Measurements from ENCODE around the gene SLC49A3.
"Not testable (repeated sequence)": the region's sequence is repeated elsewhere in the genome, so short reads cannot be mapped to it uniquely, and the experiment has no call there.

Gene SLC49A3

DNA sequence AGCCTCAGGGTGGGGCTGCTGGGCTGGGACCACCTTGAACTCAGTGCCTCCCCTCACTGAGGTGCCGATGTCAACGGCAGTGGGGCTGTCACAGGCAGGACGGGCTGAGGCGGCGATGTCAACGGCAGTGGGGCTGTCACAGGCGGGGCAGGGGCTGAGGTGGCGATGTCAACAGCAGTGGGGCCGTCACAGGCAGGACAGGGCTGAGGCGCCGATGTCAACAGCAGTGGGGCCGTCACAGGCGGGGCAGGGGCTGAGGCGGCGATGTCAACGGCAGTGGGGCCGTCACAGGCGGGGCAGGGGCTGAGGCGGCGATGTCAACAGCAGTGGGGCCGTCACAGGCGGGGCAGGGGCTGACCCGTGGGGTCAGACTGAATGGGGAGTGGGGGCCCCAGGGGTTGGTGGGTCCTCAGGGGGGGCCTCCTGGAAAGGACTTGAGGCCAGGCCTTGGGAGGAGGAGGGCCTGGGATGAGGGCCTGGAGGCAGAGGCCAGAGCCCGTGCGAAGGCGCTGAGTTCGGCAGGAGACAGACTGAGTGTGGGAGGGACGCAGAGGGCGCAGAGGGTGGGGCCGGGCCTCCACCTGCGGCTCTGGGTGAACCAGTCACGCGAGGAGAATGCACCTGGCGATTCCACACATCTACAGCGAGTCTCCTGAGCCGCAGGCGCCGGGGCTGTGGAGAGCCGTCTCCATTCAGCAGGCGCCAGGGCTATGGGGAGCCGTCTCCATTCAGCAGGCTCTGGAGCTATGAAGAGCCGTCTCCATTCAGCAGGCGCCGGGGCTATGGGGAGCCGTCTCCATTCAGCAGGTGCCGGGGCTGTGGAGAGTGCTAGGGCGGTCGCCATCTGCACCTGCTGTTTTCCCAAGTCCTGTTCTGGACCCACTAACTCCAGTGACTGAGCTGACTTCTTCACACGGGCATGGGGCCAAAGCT is 37.7 kb downstream of the SLC49A3 start:
- DNase-seq, result no peak

GRCh38 chr4:650461-650860 is 38.5 kb downstream of the SLC49A3 start:
- DNase-seq, result no peak

DNA sequence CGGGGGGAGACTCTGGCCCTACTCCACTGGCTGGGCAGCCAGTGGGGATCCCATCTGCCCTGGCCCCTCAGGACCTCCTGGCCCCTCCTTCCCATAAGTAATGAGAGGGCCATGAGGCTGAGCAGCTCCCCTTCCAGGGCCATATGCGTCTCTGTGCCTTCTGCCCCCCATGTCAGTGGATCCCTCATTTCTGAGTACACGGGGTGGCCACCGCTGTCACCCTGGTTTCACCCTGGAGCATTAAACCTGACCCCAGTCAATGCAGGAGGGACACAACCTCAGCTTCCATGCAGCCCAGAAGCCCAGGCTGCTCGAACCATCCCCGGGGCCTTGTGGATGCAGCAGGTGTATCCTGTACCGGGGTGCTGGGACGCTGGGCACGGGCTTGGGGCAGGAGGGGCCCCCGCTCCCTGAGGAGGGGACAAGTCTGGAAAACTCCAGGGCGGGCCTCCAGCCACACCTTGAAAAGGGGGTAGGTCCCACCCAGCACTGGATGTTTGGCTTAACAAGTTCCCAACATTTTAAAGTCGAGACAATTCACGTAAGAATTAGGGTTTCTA is 39.1 kb downstream of the SLC49A3 start:
- DNase-seq, result no peak

- DNase-seq, result no peak
These were observed 39.7 kb downstream of the SLC49A3 start for GRCh38 chr4:649293-649625.

GRCh38 chr4:648579-649292 is 40.2 kb downstream of the SLC49A3 start:
- no peak for DNase-seq

GRCh38 chr4:647481-647880 is 41.5 kb downstream of the SLC49A3 start:
- DNase-seq, result no peak

GRCh38 chr4:646460-646859 is 42.5 kb downstream of the SLC49A3 start:
- peak; percentile 62 for DNase-seq

DNA sequence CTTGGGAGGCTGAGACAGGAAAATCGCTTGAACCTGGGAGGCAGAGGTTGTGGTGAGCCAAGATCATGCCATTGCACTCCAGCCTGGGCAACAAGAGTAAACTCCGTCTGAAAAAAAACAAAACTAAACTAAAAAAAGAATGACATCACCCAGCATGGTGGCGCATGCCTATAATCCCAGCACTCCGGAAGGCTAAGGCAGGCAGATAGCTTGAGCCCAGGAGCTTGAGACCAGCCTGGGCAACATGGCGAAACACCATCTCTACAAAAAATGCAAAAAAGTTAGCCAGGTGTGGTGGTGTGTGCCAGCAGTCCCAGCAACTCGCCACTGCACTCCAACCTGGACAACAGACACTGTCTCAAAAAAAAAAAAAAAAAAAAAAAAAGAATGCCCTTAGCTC is 46.6 kb downstream of the SLC49A3 start:
- not testable (repeated sequence) for DNase-seq

DNA sequence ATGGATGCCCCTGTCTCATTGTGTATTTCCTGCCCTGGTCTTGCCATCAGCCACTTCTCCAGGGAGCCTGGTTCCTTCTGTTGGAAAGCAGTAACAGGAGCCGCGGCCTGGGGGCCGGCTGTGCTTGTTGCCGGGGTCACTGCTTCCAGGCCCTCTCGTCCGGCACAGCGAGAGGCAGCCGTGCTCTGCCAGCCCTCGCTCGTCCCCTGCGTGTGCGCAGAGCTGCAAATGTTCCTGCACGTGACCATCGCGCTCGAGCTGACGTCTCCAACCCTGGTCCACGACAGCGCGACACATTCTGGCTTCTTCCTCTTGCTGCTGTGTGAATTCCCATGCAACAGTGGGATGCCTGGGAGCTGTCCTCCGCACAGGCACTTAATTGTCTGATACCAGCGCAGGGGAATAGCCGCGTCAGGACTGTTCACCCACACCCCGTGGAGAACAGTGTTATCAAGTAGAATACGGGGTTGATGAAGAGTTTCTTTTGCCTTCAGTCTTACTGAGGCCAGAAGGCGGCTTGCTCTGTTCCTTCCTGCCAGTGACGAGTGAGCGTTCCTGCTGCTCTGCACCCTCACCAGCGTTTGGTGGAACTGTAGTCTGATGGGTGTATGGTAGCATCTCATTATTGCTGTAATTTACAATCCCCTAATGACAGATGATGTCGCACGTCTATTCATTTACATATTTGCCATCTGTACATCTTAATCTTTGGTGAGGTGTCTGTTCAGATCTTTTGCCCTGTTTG is 51.2 kb downstream of the SLC49A3 start:
- DNase-seq, result no peak

DNA sequence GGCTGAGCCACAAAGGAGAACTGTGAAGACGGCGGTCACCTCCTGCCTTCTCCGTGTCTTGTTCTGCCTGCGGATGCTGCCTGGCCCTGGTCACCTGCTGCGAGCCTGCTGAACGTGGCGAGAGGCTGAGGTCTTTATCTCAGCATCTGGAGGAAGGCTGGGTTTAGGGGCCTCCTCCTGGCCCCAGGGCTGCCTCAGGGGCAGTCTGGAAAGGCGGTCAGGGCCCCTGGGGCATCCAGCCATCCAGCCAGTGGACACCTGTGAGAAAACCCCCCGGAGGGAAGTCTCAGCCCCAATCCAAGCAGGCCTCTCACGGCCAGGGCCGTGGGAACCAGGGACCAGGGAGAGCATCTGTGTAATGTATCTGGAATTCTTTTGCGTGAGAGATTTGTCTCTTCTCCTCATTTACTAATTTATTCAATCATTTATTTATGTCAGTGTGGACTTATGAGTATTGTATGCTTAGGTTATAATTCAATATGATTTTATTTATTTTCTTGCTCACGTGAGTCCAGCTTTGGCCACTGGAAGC is 52.3 kb downstream of the SLC49A3 start:
- no peak for DNase-seq

- no peak for DNase-seq
These were observed 52.9 kb downstream of the SLC49A3 start for GRCh38 chr4:635851-636627.

GRCh38 chr4:635066-635835 is 53.7 kb downstream of the SLC49A3 start:
- DNase-seq, result not testable (repeated sequence)

GRCh38 chr4:634599-634985 is 54.4 kb downstream of the SLC49A3 start:
- DNase-seq, result no peak

DNA sequence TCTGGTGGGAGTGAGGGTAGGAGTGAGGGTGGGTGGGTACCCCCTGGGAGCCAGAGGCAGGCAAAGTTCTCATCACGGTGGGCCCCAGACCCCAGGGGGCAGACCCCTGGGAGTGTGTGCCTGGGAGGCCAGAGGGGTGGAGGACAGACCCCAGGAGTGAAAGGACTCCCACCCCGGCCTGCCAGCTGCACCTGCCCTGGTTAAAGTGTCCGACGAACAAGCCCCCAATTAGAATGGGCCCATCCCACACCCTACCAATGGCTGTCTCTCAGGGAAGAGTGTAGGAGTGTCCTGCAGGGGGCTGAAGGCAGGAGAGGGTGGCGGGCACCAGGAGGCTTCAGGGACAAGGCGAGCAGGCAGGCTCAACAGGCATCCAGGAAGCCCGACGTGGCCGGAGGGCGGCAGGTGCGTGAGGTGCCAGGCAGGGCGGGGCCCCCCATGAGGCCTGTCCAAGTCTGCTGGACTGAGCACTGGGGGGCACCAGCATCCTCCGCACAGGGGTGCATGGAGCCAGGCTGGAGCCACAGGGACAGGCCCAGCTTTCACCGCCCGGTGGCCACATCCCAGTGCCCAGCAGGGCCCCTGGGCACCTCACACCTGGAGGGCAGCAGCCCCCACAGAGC is 54.9 kb downstream of the SLC49A3 start:
- no peak for DNase-seq

DNA sequence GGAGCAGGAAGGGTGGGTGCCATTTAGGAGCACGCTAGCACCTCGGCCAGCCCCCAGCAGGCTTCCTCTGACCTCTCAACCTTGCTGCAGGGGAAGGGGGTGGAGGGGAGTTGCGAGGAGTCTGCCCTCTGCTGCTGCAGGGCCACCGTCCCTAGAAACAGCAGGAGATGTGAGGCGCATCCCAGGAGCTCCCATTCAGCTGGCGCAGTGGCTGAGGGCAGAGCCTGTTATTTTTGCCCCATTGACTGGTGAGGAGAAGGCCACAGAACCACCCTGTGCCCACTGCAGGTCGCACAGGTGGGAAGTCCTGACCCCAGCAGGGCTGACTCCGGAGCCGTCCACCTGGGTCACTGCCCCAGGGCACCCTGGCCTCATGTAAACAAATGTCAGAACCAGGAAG is 55.5 kb downstream of the SLC49A3 start:
- no peak for DNase-seq

GRCh38 chr4:632926-633325 is 56.0 kb downstream of the SLC49A3 start:
- no peak for DNase-seq

DNA sequence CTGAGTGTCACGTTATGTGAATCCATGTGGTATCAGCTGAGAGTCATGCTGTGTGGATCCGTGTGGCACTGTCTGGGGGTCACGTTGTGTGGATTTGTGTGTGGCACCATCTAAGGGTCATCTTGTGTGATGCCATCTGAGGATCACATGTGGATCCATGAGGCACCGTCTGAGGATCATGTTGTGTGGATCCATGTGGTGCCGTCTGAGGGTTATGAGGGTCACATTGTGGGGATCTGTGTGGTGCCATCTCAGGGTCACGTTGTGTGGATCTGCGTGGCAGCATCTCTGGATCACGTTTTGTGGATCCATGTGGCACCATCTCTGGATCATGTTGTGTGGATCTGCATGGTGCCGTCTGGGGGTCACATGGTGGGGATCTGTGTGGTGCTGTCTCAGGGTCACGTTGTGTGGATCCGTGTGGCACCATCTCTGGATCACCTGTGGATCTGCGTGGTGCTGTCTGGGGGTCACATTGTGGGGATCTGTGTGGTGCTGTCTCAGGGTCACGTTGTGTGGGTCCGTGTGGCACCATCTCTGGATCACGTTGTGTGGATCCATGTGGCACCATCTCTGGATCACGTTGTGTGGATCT is 56.7 kb downstream of the SLC49A3 start:
- no peak for DNase-seq
